Stimulated activated CD8-positive, alpha-beta memory T cell treated with anti-CD3 and anti-CD28 coated beads, Interleukin-7, amount 100 ng/mL, for 48 hours (primary cell): ENCODE results near the gene TAF15.

Experiments used
- DNase-seq, 2 donors: peaks; one replicate each; pipeline ENCODE4 v3.0.0-alpha.2; 2020; ENCODE audit warnings: low read depth in 1 of 2; ENCODE audit errors: extremely low read depth in 1 of 2

TAF15 gene

DNA sequence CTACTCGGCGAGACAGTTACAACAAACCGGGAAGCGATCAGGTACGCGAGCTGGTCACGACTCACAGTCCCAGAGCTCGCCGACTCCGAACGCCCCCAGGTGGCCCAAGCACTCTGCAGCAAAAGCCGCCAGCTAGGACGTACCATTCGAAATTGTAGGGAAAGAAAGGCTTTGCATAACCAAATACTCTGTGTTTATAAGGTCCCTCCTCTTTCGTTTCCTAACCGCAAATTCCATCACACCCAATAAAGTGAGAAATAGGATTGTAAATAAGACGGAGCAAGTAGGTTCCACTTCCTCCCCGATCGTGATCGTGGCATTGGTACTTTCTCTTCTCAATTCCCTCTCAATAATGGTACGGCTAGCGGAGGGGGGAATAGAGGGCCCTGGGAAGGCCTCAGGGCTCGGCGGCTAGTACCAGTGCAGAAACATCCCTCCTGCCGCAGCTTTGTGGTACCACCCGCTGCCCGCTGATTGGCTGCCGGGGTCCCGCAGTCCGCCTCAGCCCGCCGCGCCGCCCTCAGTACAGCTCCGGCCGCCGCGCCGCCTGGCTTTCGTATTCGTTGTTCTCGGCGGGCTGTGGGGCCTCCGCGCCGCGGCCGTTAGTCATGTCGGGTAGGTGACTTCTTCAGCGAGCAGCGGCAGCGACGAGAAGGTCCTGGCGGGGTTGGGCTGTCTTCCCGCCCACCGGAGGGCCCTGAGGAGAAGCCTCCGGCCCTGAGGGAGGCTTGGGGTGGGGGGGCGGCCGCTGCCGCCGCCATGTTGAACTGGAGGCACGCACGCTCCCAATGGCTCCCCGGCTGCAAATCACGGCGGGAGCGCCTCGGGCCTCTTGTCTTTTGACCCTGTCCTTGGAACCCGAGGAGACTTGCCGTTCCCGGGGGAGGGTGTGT, at the start of gene TAF15:
TAF15 (plus strand) TSS at position 523 of the 893 bp plus-strand sequence; CDS start at position 609, 86 bp downstream.
- DNase-seq: peak; percentile 90 to 96

GRCh38 chr17:35760587-35760986, 48.7 kb upstream of the TAF15 start, which contains the start of gene C17orf50:
C17orf50 (plus strand) TSS chr17:35760887; CDS start chr17:35760942, 55 bp downstream.
- DNase-seq: no peak

DNA sequence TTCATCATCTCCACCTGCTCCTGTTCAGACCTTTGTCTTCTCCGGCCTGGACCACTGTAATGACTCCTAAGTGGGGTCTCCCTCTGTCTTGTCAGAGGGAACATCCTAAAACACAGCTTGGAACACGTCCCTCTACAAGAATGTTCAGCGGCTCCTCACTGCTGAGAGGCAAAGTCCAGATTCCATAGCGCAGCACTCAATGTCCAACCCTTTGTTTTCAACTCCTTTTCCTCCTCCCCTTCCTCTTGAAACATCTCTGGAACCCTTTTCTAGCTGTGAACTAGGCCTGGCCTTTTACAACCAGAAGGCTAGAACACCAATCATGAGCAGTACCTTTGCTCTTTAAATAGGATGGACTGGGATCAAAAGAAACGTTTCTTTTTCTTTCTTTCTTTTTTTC, 47.7 kb upstream of the TAF15 start:
- DNase-seq: no peak

- DNase-seq: no peak
Observed at GRCh38 chr17:35763767-35764122, 45.5 kb upstream of the TAF15 start.

GRCh38 chr17:35764123-35764991, 44.9 kb upstream of the TAF15 start:
- peak; percentile 77 to 84 for DNase-seq

DNA sequence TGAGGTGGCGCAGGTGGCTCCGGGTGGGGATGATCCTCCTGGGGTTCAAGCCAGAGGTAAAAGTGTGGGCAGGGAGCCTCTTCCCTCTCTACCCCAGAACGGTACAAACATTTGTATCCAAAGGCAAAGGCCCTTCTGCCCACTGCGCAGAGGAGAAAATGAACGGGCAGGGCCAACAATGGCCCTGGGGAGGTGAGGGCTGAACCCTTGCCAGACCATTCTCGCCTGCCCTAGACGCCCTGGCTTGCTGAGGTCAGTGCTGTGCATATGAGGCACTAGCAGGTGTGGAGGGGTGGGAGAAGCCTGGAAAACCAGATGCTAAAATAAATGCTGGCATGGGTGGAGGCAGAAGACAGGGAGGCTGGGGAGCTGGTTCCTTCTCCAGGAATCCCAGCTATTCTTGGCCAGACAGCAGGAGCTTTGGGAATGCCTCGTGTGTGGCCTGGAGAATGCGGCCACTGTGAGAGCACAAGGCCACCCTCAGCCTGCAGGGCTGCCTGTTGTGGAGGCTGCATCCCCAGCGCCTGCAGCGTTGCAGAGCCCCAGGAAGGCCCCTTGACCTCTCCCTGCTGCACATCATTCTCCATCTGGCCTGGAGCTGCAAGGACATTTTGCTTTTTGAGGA, 44.1 kb upstream of the TAF15 start:
- no peak for DNase-seq

DNA sequence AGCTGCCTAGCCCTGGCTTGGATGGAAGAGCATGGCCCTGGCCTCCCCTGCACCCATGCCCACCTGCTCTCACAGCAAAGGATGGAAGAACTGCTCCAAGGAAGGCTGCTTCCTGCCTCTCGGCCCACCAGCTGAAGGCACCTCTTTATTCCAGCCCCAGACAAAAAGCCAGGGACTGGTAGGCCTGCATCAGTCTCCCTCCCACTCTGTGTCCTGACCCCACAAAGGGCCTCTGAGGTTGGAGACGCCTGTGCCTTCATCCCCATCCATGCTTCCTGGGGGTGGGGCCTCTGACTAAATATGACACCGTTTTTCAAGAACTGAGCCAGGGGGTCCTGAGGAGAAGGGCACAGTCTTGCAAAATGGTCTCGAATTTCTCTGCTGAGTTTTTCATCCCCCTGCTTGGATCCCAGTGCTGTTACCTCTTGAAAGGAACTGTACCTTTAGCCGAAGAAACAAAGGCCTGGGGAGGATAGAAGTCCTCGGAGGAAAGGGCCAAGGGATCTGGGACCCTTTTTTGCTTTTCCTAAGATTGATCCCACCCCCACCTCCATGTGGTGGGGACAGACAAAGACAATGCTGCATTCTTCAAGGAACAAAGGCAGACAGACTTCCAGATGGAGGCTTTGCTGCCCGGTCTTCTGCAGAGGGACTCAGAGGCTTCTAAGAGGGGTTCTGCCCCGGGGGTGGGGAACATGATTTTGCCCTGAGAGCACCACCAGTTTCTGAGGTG, 43.4 kb upstream of the TAF15 start:
- DNase-seq: no peak

DNA sequence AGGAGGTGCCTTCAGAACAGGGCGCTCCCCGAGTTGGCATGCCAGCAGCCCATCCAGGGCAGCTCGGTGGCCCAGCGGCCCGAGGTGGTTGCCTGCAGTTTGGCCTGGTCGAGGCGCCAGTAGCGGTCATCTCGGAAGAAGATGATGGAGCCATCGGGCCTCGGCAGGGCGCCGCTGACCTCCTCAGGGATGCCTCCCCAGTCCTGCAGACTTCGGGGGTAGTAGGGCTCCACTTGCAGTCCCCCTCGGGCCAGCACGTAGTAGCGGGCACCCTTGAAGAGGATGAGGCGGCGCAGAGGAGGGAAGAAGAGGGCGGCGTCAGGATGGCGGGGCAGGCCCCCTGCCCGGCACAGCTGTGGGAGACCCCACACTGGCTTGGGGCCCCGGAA, 42.8 kb upstream of the TAF15 start:
- no peak for DNase-seq

DNA sequence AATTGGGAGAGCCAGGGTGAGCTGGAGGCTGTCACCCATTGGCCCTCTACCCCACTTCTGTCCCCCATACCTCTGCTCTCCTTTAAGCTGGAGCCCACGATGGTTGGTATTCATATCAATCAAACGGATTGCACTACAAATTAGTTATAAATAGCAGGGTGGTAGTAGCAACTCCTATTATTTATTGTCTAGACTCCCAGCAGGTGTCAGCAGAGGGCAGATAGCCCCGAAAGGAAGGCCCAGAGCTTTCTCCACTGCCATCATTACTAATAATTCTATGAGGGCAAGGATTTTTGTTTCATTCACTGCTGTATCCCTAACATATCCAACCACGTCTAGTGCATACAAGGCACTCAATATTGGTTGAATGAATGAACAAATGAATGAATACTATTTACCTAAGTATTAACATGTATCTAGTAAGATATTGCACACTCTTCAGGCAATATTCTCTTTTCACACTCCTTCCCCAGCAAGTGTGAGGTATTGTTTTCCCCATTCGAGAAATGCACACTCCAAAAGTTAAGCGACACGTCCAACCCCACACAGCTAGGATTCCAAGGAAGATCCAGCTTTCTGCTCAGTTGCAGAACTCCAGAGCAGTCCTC, 42.3 kb upstream of the TAF15 start:
- DNase-seq: no peak

- no peak for DNase-seq
Observed at GRCh38 chr17:35768797-35769196, 40.5 kb upstream of the TAF15 start.

- DNase-seq: no peak
Observed at GRCh38 chr17:35769895-35770486, 39.3 kb upstream of the TAF15 start.

DNA sequence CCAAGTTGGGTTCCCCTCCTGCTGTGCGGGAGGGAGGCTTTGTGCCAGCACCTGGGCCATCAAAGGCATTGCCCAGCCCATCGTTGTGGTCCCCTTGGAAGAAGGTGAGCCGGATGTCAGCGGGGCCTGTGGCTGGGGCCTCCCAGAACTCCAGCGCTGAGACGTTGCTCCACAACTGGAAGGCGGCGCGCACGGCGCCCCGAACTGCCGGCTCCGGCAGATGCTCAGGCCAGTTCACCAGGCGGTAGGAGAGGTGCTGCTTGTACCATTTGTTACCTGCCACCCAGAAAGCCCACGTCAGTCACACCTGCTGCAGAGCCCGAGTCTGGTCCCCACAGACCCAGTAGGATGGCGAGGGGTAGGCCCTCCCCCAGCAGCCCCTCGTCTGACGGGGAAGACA, 36.2 kb upstream of the TAF15 start:
- DNase-seq: no peak

GRCh38 chr17:35773679-35774425, 35.4 kb upstream of the TAF15 start:
- DNase-seq: no peak

GRCh38 chr17:35774499-35774898, 34.8 kb upstream of the TAF15 start:
- no peak for DNase-seq

DNA sequence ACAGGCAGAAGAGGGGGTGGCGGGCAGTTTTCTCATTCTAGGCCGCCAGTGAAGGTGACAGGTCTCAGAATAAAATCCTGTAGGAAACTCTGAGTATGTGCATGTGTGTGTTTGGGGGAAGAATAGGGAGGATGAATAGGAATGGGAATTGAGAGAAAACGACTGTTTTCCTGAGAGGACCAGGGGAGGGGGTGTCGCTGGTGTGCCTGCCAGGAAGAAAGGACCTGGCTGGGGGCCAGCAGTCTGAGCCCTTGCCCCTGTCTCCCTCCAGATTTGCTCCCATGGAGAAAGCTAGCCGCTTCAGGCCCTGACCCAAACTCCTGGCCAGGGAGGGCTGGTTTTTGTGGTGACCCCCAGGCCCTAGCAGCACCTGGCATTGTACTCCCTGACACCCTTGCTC, 34.2 kb upstream of the TAF15 start:
- no peak for DNase-seq

DNA sequence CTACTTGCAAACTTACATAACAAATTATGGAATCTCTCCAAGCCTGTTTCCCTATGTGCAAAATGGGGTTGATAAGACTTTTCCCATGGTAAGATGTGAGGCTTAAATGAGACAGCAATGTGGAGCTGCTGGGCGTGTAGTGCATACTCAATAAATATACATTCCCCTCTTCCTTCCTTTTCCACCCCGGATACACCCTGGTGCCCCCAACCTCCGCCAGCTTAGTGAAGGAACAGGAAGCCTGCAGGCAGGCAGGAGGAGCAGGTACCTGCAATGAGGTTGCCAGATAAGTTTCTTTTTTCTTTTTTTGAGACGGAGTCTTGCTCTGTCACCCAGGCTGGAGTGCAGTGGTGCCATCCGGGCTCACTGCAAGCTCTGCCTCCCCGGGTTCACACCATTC, 33.7 kb upstream of the TAF15 start:
- DNase-seq: no peak

GRCh38 chr17:35778641-35779196, 30.6 kb upstream of the TAF15 start:
- no peak for DNase-seq

- no peak for DNase-seq
Observed at GRCh38 chr17:35780950-35781349, 28.3 kb upstream of the TAF15 start.

- no peak for DNase-seq
Observed at GRCh38 chr17:35784895-35785294, 24.4 kb upstream of the TAF15 start.
